Tibial nerve (tissue), 4 donors: ENCODE measurements around the gene PTPRD.

Experiments used
- CTCF ChIP-seq, 5 experiments: fragments of 200-600 bp in 3 of 5; fragments of 450-650 bp in 2 of 5; sonication (generic) in 3 of 5; IDR thresholded peaks; one replicate each; pipeline ENCODE4 v1.5.1; 2016 to 2019; ENCODE audit warnings: antibody characterized with exemption in 5 of 5, mild to moderate bottlenecking in 3 of 5, moderate library complexity in 2 of 5
- EP300 ChIP-seq, 2 donors: sonication (generic); formaldehyde crosslinking; IDR thresholded peaks; one replicate each; pipeline ENCODE4 v1.6.1; 2017; ENCODE audit warnings: antibody characterized with exemption in 2 of 2, mild to moderate bottlenecking in 1 of 2

- TF ChIP-seq CTCF (IDR thresholded peaks at IDR 0.05) (no peak), EP300 (IDR thresholded peaks at IDR 0.05) (no peak)
Measured at GRCh38 chr9:10036095-10036494, 576.7 kb downstream of the PTPRD start.
